Activated naive CD8-positive, alpha-beta T cell treated with anti-CD3 and anti-CD28 coated beads, Interleukin-2, amount 10 ng/mL, durations not matched to agents 7 days and 5 days (primary cell): ENCODE data around the gene TMPRSS2. TPM values are rescaled to one million over a fixed set of nuclear protein-coding genes. Genes with fewer than 3 reads are reported as not detected.

Source experiments
- ATAC-seq: fragments of 150-1000 bp; cut with Tn5 transposase; one replicate; pipeline ENCODE4 v1.10.0; 2021; ENCODE audit warnings: low read depth, moderate library complexity
- POLR2A ChIA-PET: fragments of 350-600 bp; sonication (Branson Sonifier 250); formaldehyde crosslinking; loops from one replicate; lab custom pipeline; 2021; ENCODE audit warnings: antibody characterized with exemption; lab: Charles Lee
- DNase-seq: peaks from one replicate; pipeline ENCODE4 v3.0.0; 2021
- H3K27ac Mint-ChIP-seq: one replicate; pipeline ENCODE4 v1.8.0; 2022; ENCODE audit warnings: mild to moderate bottlenecking, mixed read lengths
- H3K27me3 Mint-ChIP-seq: one replicate; pipeline ENCODE4 v1.8.0; 2022; ENCODE audit warnings: mild to moderate bottlenecking, moderate library complexity, mixed read lengths
- H3K36me3 Mint-ChIP-seq: one replicate; pipeline ENCODE4 v1.8.0; 2021; ENCODE audit warnings: mild to moderate bottlenecking, mixed read lengths
- H3K4me1 Mint-ChIP-seq: one replicate; pipeline ENCODE4 v1.8.0; 2021; ENCODE audit warnings: mixed read lengths
- H3K4me3 Mint-ChIP-seq: one replicate; pipeline ENCODE4 v1.8.0; 2022; ENCODE audit warnings: mild to moderate bottlenecking, moderate library complexity, mixed read lengths
- H3K9me3 Mint-ChIP-seq: one replicate; pipeline ENCODE4 v1.8.0; 2021; ENCODE audit warnings: mixed read lengths
- total RNA-seq, 2 experiments: library from RNA; stranded (reverse); gene quantifications; one replicate each; pipeline ENCODE4 v1.2.3, GENCODE V29; 2021

Gene TMPRSS2
- total RNA-seq, 2 experiments from 2014 or later, result not detected

DNA sequence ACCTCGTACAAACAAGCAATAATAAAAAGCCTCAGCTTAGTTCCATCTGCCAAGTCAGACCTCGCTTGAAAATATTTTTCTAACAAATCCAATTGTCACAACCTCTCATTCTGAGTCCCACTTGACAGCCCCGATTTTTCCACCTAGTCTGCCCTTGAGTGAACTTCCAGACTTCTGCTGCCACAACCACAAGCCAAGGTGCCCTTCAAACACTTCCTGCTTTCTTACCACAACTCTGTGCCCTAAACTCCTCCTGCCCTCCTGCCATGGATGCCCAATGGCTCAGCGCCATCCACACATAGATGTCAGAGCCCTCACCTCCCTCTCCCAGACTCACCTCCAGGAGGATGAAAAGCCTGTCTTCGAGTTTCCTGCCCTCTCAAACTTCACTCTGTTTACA is 3.9 kb downstream of the TMPRSS2 start:
- POLR2A ChIA-PET, result no interaction called here

DNA sequence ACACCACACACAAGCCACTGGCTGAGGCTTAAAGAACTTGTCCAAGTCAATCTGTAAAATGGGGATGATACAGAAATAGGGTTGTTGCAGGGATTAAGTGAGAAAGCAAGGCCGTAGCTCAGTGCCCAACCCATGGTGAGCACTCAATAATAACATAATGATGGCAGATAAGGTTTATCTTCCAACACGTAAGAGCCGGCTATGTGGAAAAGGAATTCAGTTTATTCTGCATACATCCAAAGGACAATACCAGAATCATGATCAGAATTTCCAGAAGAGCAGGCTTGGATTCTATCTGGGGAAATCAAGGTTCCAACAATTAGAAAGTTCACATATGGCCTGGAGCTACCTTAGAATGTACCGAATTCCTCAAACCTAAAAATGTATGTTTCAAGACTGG is 4.6 kb downstream of the TMPRSS2 start:
- H3K27me3 Mint-ChIP-seq, result peaks cover 62% of the 10 kb centered on the region
- H3K27ac Mint-ChIP-seq, result no peak overlapping the region
- DNase-seq, result no peak
- no peak overlapping the region for H3K4me3 Mint-ChIP-seq
- no peaks in the 10 kb centered on the region for H3K36me3 Mint-ChIP-seq
- peaks cover 6% of the 10 kb centered on the region for H3K4me1 Mint-ChIP-seq
- POLR2A ChIA-PET, result no interaction called here
- ATAC-seq, result no peak
- no peaks in the 10 kb centered on the region for H3K9me3 Mint-ChIP-seq

More for the DNA sequence above, 3.9 kb downstream of the TMPRSS2 start:
- Mint-ChIP-seq H3K4me1 (peaks cover 6% of the 10 kb centered on the region), H3K27ac (no peak overlapping the region), H3K9me3 (no peaks in the 10 kb centered on the region), H3K27me3 (peaks cover 65% of the 10 kb centered on the region), H3K36me3 (no peaks in the 10 kb centered on the region), H3K4me3 (no peak overlapping the region)
- ATAC-seq (no peak), DNase-seq (no peak)

DNA sequence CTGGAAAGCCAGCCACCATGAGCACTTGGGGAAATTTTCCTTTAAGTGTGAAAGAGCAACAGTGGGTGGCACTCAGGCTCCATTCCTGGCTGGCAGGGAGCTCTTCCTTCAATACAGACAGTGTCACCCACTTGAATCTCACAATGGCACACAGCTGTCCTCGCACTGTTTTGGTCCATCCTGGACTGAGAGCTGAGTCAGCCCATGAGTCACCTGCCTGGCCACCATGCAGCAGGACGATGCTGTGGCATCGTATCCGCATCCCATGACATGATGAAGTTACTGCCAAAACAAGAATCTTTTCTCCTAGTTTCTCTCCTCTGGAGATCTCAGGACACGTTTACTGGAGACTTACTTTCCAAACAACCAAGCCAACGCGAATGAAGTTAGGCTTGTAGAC is 6.0 kb downstream of the TMPRSS2 start:
- Mint-ChIP-seq H3K4me3 (no peak overlapping the region), H3K36me3 (no peaks in the 10 kb centered on the region), H3K4me1 (peaks cover 6% of the 10 kb centered on the region), H3K9me3 (no peaks in the 10 kb centered on the region), H3K27ac (no peak overlapping the region), H3K27me3 (peaks cover 63% of the 10 kb centered on the region)
- DNase-seq (no peak), ATAC-seq (no peak)
- POLR2A ChIA-PET, result no interaction called here

DNA sequence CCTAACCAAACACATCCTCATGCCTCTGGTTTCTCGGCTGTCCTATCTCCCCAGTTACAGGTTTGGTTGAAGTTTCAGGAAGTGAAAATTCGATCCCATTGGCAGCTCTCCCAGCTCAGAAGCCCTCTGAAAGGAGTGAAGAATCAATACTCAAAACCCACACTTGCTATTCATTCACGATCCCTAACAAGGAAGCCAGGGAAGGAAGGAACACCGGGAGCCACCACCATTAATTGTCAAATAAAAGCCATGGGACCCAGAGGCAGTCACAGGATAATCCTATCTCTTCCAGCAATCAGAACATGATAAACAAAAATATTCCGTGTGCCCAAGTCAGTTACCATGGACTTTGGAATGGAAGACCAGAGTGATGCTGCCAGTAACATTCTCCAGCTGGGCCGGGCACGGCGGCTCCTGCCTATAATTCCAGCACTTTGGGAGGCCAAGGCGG is 7.0 kb downstream of the TMPRSS2 start:
- Mint-ChIP-seq H3K36me3 (no peaks in the 10 kb centered on the region), H3K27me3 (peaks cover 53% of the 10 kb centered on the region)

DNA sequence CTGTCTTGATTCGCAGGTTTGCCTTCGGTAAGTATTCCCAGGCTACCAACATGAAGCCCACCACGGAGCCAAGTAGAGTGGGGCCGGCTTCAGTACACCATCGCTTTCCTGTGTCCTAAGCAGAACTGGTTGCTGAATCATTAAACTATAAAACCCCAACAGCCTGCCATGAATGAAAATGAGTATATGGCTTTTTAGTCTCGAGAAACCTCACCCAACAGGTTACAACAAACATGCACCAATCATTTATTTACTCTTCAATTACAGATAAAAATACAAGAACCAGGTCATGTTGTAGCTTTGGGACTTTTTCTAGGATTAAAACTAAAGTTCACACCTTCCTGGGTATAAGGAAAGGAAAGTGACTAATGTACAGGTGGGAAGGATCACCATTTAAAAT is 7.6 kb downstream of the TMPRSS2 start:
- H3K36me3 Mint-ChIP-seq, result no peaks in the 10 kb centered on the region
- no peak overlapping the region for H3K27ac Mint-ChIP-seq
- no peaks in the 10 kb centered on the region for H3K9me3 Mint-ChIP-seq
- DNase-seq (no peak), ATAC-seq (no peak)
- POLR2A ChIA-PET, result no interaction called here
- H3K27me3 Mint-ChIP-seq, result peaks cover 47% of the 10 kb centered on the region
- H3K4me1 Mint-ChIP-seq, result peaks cover 6% of the 10 kb centered on the region
- H3K4me3 Mint-ChIP-seq, result no peak overlapping the region

More for the DNA sequence above, 7.0 kb downstream of the TMPRSS2 start:
- no peak for ATAC-seq
- peaks cover 6% of the 10 kb centered on the region for H3K4me1 Mint-ChIP-seq
- no peaks in the 10 kb centered on the region for H3K9me3 Mint-ChIP-seq
- no peak overlapping the region for H3K27ac Mint-ChIP-seq
- no peak overlapping the region for H3K4me3 Mint-ChIP-seq
- DNase-seq, result no peak
- POLR2A ChIA-PET, result no interaction called here

DNA sequence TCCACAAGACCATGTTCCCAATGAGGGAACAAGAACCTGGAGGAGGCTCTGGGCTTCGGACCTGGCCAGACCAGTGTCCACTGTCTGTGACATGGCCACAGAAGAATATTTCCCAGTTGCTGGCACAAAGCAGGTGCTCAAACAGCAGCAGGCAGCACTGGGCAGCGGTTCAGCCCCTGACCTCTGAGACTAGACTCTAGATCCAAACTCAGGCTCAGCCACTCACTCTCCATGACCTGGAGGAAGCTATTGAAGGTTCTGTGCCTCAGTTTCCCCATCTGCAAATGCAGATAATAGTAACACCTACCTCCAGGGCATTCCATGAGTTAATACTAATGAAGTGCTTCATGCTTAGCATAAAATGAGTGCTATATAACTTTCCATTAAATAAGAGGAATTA is 8.0 kb downstream of the TMPRSS2 start:
- peaks cover 43% of the 10 kb centered on the region for H3K27me3 Mint-ChIP-seq
- H3K9me3 Mint-ChIP-seq, result no peaks in the 10 kb centered on the region
- no peak overlapping the region for H3K27ac Mint-ChIP-seq
- ATAC-seq (no peak), DNase-seq (no peak)
- no peak overlapping the region for H3K4me3 Mint-ChIP-seq
- H3K4me1 Mint-ChIP-seq, result peaks cover 6% of the 10 kb centered on the region
- POLR2A ChIA-PET, result no interaction called here
- H3K36me3 Mint-ChIP-seq, result no peaks in the 10 kb centered on the region

DNA sequence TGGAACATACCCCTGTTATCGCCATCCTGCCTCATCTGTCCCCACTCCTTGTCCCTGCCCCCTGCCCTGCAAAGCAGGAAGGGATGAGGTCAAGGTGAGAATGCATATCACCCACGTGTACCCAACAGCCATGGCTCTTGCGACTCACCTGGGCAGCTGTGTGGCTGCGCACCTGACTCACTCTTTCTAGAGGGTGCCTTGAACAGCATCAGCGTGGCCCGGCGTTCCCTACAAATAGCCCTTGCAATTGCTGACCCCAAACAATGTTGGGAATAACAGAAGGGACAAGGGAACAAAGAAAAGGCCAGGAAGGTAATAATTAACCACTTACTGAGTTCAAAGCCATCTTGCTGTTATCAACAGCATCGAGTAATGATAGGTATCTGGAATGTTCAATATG is 10.2 kb downstream of the TMPRSS2 start:
- no peaks in the 10 kb centered on the region for H3K36me3 Mint-ChIP-seq
- H3K27me3 Mint-ChIP-seq, result peaks cover 30% of the 10 kb centered on the region
- no peak overlapping the region for H3K27ac Mint-ChIP-seq
- ATAC-seq (no peak), DNase-seq (no peak)
- H3K9me3 Mint-ChIP-seq, result no peaks in the 10 kb centered on the region
- H3K4me3 Mint-ChIP-seq, result no peak overlapping the region
- no peaks in the 10 kb centered on the region for H3K4me1 Mint-ChIP-seq
- POLR2A ChIA-PET, result no interaction called here

DNA sequence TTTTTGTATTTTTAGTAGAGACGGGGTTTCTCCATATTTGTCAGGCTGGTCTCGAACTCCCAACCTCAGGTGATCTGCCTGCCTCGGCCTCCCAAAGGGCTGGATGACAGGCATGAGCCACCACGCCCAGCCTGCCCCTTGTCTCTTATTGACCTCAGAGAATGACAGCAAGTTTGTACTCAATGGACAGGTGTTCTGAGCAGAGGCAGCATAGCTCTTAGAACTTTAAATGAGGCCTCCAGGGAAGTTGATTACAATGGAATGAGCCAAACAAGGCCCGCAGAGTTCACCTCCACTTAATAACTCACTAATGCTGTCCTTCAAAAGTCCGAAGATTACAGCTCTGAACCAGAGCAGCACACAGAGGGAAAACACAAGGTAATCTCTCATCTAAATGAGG is 10.9 kb downstream of the TMPRSS2 start:
- no peak for ATAC-seq
- POLR2A ChIA-PET, result no interaction called here
- no peaks in the 10 kb centered on the region for H3K9me3 Mint-ChIP-seq
- H3K27ac Mint-ChIP-seq, result no peak overlapping the region
- no peaks in the 10 kb centered on the region for H3K4me1 Mint-ChIP-seq
- peaks cover 22% of the 10 kb centered on the region for H3K27me3 Mint-ChIP-seq
- no peak for DNase-seq
- no peak overlapping the region for H3K4me3 Mint-ChIP-seq
- no peaks in the 10 kb centered on the region for H3K36me3 Mint-ChIP-seq

DNA sequence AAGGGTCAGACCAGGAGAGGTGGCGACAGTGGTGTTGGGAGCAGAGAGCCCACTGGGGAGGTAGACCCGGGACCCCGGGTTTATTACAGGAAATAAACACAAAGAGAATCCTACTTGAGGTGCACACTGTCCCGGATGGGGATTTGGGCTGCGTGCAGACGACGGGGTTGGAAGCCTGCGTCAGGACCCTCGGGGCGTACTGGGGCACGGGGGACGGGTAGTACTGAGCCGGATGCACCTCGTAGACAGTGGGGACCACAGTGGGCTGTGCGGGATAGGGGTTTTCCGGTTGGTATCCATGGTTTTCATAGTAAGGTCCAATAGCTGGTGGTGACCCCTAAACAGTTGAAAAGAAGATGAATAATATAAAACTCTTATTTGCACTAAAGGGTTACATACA is 13.7 kb downstream of the TMPRSS2 start:
- POLR2A ChIA-PET, result no interaction called here
- no peak overlapping the region for H3K27ac Mint-ChIP-seq
- no peaks in the 10 kb centered on the region for H3K4me1 Mint-ChIP-seq
- H3K9me3 Mint-ChIP-seq, result no peaks in the 10 kb centered on the region
- no peak for DNase-seq
- H3K36me3 Mint-ChIP-seq, result no peaks in the 10 kb centered on the region
- H3K4me3 Mint-ChIP-seq, result no peak overlapping the region
- peaks cover 16% of the 10 kb centered on the region for H3K27me3 Mint-ChIP-seq
- no peak for ATAC-seq

DNA sequence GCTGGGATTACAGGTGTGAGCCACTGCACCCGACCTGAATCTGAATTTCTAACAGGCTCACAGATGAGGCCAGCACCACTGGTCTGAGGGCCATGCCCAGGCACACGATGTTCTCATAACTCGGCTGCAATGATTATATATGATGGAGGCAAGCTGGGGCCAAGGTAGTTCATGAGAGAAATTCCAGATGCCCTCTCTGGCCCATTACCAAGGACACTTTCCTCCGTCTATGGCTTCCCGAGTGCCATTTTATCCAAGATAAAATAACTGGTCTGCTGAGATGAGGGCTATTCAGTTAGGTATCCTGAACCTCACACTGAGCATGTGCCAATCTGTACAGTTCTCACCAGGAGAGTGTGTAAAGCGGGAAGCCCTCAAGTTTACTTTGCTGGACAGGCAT is 16.5 kb downstream of the TMPRSS2 start:
- no peaks in the 10 kb centered on the region for H3K4me1 Mint-ChIP-seq
- no peaks in the 10 kb centered on the region for H3K36me3 Mint-ChIP-seq
- POLR2A ChIA-PET, result no interaction called here
- H3K4me3 Mint-ChIP-seq, result no peak overlapping the region
- no peak for ATAC-seq
- no peak for DNase-seq
- H3K27me3 Mint-ChIP-seq, result peaks cover 11% of the 10 kb centered on the region
- no peaks in the 10 kb centered on the region for H3K9me3 Mint-ChIP-seq
- H3K27ac Mint-ChIP-seq, result no peak overlapping the region

DNA sequence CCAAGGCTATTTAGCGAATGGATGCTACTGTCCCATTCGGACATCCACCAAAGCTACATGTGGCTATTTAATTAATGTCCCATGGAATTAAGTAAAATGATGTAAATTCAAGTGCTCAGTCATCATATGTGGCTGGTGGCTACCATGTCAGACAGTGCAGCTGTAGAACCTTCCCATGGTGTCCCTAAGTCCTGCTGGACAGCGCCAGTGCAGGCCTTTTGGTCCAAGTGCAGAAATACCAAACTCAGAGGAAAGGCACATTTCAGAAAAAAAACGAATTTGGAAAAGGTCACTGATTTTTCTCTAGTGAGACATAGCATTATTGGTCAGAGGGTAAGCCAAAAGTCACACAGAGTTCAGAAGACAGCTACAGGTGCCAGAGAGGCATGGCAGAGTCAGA is 17.6 kb downstream of the TMPRSS2 start:
- ATAC-seq (no peak), DNase-seq (no peak)
- no peak overlapping the region for H3K4me3 Mint-ChIP-seq
- POLR2A ChIA-PET, result no interaction called here
- no peaks in the 10 kb centered on the region for H3K9me3 Mint-ChIP-seq
- H3K4me1 Mint-ChIP-seq, result no peaks in the 10 kb centered on the region
- H3K36me3 Mint-ChIP-seq, result no peaks in the 10 kb centered on the region
- H3K27me3 Mint-ChIP-seq, result peaks cover 11% of the 10 kb centered on the region
- no peak overlapping the region for H3K27ac Mint-ChIP-seq

DNA sequence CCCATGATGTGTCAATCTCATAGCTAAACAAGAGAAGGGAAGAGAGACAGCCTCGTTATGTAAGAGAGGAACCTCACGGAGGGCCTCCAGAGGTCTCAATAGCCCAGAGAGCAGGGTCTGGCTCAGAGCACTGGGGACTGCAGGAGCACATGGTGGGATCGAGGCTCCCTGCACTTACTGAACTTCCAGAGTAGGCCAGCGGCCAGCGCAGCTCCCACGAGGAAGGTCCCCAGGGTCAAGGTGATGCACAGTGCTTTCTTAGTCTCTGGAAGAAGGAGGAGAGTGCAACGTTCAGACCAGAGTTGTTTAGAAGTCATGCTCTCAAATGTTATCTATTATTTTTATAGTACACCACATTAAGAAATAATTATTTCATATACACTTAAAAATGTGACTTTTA is 18.6 kb downstream of the TMPRSS2 start:
- H3K9me3 Mint-ChIP-seq, result no peaks in the 10 kb centered on the region
- POLR2A ChIA-PET, result no interaction called here
- no peak for ATAC-seq
- H3K36me3 Mint-ChIP-seq, result no peaks in the 10 kb centered on the region
- H3K4me1 Mint-ChIP-seq, result no peaks in the 10 kb centered on the region
- DNase-seq, result no peak
- H3K27me3 Mint-ChIP-seq, result peaks cover 11% of the 10 kb centered on the region
- no peak overlapping the region for H3K4me3 Mint-ChIP-seq
- no peak overlapping the region for H3K27ac Mint-ChIP-seq

DNA sequence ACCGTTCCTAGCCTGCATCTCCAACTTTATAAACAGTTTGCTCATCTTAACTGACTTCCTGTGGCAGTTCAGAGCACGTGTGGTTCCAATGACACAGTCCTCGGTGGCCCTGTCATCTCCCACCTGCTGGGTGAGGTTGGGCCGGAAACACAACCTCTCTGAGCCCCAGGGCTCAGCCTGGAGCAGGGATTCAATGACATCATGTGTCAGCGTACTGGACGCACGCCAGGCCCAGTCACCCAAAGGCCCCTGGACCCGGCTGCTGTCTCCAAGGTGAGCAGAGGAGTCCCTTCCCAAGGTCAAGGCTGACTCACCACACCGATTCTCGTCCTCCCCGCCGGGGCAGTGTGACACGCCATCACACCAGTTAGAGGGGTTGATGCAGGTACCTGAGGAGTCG is 19.9 kb downstream of the TMPRSS2 start:
- no peak overlapping the region for H3K4me3 Mint-ChIP-seq
- H3K36me3 Mint-ChIP-seq, result no peaks in the 10 kb centered on the region
- no peaks in the 10 kb centered on the region for H3K4me1 Mint-ChIP-seq
- no peak for ATAC-seq
- H3K27me3 Mint-ChIP-seq, result peaks cover 10% of the 10 kb centered on the region
- no peak for DNase-seq
- H3K27ac Mint-ChIP-seq, result no peak overlapping the region
- POLR2A ChIA-PET, result no interaction called here
- no peaks in the 10 kb centered on the region for H3K9me3 Mint-ChIP-seq

DNA sequence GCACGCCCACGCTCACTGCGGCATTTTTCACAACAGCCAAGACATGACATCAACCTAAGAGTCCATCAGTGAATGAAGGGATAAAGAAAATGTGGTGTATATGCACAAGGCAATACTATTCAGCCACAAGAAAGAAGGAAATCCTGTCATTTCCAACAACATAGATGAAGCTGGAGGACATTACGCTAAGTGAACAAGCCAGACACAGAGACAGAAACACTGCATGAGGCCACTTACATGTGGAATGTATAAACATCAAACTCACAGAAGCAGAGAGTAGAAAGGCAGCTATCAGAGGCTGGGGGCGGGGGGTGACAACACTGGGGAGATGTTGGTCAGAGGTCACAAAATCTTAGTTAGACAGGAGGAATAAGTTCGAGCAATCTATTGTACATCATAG is 20.9 kb downstream of the TMPRSS2 start:
- no peak for ATAC-seq
- Mint-ChIP-seq H3K4me1 (peaks cover 2% of the 10 kb centered on the region), H3K27ac (no peak overlapping the region), H3K36me3 (no peaks in the 10 kb centered on the region), H3K4me3 (no peak overlapping the region), H3K9me3 (no peaks in the 10 kb centered on the region), H3K27me3 (peaks cover 19% of the 10 kb centered on the region)
- DNase-seq, result no peak
- POLR2A ChIA-PET, result no interaction called here

DNA sequence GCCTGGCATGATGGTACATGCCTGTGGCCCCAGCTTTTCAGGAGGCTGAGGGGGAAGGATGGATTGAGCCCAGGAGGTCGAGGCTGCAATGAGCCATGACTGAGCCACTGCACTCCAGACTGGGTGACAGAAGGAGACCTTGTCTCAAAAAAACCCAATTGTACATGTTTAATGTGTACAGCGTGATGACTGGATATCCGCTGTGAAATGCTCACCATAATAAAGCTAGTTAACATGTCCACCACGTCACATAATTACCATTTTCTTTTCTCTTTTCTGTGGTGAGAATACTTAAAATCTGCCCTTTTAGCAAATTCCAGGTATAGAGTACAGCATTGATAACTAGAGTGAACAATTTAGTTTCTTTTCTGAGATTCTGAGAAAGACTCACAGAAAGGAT is 24.0 kb downstream of the TMPRSS2 start:
- peaks cover 32% of the 10 kb centered on the region for H3K27me3 Mint-ChIP-seq
- POLR2A ChIA-PET, result no interaction called here
- peaks cover 4% of the 10 kb centered on the region for H3K4me1 Mint-ChIP-seq
- no peak overlapping the region for H3K4me3 Mint-ChIP-seq
- ATAC-seq (no peak), DNase-seq (no peak)
- H3K27ac Mint-ChIP-seq, result no peak overlapping the region
- H3K36me3 Mint-ChIP-seq, result no peaks in the 10 kb centered on the region
- H3K9me3 Mint-ChIP-seq, result no peaks in the 10 kb centered on the region
